Thoracic aorta (tissue), 2 donors: ENCODE measurements around the gene LSM14B. TPM values are rescaled to one million over a fixed set of nuclear protein-coding genes. Genes with fewer than 3 reads are reported as not detected.
"Not testable (repeated sequence)": the region's sequence is repeated elsewhere in the genome, so short reads cannot be mapped to it uniquely, and the experiment has no call there.

Experiments
- ATAC-seq: fragments of 150-250 bp; one replicate; pipeline ENCODE4 v1.8.0; 2017; ENCODE audit warnings: low read depth; ENCODE audit not compliant: insufficient number of reproducible peaks, low FRiP score
- DNase-seq: peaks from one replicate; pipeline ENCODE4 v3.0.0-alpha.2; 2020; ENCODE audit warnings: low spot score
- H3K27ac ChIP-seq, 2 donors: fragments of 200-600 bp; sonication (generic); 1 replicate in 1 of 2; 2 replicates in 1 of 2; pipeline ENCODE4 v1.5.1; 2016; ENCODE audit warnings: mild to moderate bottlenecking in 2 of 2, moderate library complexity in 2 of 2
- H3K27me3 ChIP-seq: fragments of 200-600 bp; sonication (generic); replicated peaks from 2 replicates; pipeline ENCODE4 v1.6.0; 2016; ENCODE audit warnings: mild to moderate bottlenecking; ENCODE audit not compliant: insufficient read depth
- H3K36me3 ChIP-seq: fragments of 200-600 bp; sonication (generic); one replicate; pipeline ENCODE4 v1.5.1; 2016
- H3K4me1 ChIP-seq, 2 donors: fragments of 200-600 bp; sonication (generic); 1 replicate in 1 of 2; 2 replicates in 1 of 2; pipeline versions ENCODE4 v1.5.1 to v1.6.0; 2016; ENCODE audit warnings: low read depth in 2 of 2, mild to moderate bottlenecking in 1 of 2; ENCODE audit not compliant: control insufficient read depth in 1 of 2
- H3K4me3 ChIP-seq: fragments of 200-600 bp; sonication (generic); 2 replicates; pipeline ENCODE4 v1.5.1; 2016; ENCODE audit warnings: mild to moderate bottlenecking
- H3K9me3 ChIP-seq: fragments of 200-600 bp; sonication (generic); 2 replicates; pipeline ENCODE4 v1.5.1; 2016
- CTCF ChIP-seq: fragments of 200-600 bp; sonication (generic); IDR thresholded peaks from one replicate; pipeline ENCODE4 v1.5.1; 2019; ENCODE audit warnings: antibody characterized with exemption
- total RNA-seq, 2 donors: library from RNA; depleted of rRNA; stranded (reverse); fragments of >200 nt; gene quantifications; one replicate each; pipeline versions ENCODE4 v1.1.0 to v1.2.3, GENCODE V29; 2016

LSM14B gene
- 10 to 100 TPM; 11.4 to 38.7 TPM for total RNA-seq

DNA sequence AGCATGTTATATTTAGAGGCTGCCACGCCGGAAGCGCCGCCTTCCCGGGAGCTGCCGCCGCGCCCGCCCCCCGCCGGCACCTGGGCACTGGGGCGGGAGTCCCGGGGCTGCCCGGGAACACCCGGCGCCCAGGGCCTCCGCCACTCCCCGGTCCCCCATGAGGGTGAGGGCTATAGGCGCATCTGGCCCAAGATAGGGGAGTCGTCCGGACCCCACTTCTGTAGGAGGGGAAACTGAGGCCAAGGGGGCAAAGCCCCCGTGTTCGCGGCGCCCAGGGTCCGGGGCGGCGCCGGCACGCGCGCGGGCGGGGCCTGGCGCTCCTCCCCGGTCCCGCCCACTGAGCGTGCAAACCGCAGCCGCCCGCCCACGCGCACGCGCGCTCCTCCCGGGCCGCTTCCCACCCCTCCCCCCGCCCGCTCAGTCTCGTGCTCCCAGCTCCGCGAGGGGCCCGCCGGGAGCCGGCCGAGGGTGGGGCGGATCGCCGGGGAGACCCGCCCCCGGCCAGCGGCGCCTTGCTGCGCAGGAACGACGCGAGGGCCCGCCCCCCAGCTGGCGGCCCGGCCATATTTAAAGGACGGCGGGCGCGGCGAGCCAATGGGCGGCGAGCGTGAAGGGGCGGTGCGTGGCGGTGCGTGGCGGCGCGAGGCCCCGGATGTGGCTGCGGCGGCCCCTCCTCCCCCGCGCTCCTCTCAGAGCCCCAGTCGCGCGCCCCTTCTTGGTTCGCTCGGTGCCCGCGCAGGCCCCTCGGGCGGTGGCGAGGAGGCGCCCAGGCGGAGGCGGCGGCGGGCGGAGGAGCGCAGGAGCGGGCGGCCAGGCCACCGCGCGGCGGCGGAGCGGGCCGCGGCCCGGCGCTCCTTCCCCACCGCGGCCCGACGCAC, at the start of gene LSM14B:
Gene LSM14B, plus strand, starts transcription at position 700 of the 878 bp plus-strand sequence. CDS start 192 bp downstream, outside the sequence.
- peaks cover 24 to 34% of the 10 kb centered on the region in 2 donors for H3K4me1 ChIP-seq
- DNase-seq = peak; percentile 74

DNA sequence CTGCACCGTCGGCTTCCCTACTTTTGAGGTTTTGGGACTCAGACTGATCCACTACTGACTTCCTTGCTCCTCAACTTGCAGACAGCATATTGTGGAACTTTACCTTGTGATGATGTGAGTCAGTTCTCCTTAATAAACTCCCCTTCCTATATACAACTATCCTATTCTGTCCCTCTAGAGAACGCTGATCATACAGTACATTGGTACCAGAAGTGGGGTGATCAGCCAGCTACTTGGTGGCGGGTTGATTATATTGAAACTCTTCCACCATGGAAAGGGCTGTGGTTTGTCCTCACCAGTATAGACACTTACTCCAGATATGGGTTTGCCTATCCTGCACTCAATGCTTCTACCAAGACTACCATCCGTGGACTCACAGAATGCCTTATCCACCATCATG, 49.0 kb upstream of the LSM14B start:
- ATAC-seq (no peak), DNase-seq (no peak)
- Histone ChIP-seq H3K36me3 (no peaks in the 10 kb centered on the region), H3K27ac (no peak overlapping the region), H3K9me3 (peaks cover 14% of the 10 kb centered on the region), H3K4me1 (no peaks in the 10 kb centered on the region), H3K4me3 (no peak overlapping the region), H3K27me3 (no peaks in the 10 kb centered on the region)
- TF ChIP-seq CTCF = no peak

More for the DNA sequence above, at the start of gene LSM14B:
- Histone ChIP-seq H3K27me3 (no peaks in the 10 kb centered on the region), H3K36me3 (peaks cover 21% of the 10 kb centered on the region), H3K9me3 (no peaks in the 10 kb centered on the region), H3K4me3 (peak within 1 kb of the TSS; percentile 89), H3K27ac (peak within 1 kb of the TSS; percentile 98 to 99)
- ATAC-seq = peak; percentile 89
- TF ChIP-seq CTCF = no peak

DNA sequence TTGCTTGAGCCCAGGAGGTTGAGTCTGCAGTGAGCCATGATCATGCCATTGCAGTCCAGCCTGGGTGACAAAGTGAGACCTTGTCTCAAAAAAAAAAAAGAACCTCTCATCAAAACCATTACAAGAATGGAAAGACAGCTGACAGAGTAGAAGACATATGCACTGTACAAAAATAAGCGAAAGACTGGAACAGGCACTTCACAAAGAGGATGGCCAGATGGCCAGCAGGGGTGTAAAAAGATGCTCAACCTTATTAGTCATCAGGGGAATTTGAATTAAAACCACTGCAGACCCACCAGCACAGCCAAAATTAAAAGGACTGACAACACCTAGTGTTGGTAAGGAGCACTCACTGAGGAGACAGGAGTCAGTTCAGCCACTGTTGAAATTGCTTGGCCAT, 43.1 kb upstream of the LSM14B start:
- Histone ChIP-seq H3K9me3 (peaks cover 14% of the 10 kb centered on the region), H3K27ac (no peak overlapping the region), H3K4me3 (no peak overlapping the region), H3K27me3 (no peaks in the 10 kb centered on the region), H3K36me3 (no peaks in the 10 kb centered on the region), H3K4me1 (no peaks in the 10 kb centered on the region)
- DNase-seq = no peak
- no peak for ATAC-seq
- TF ChIP-seq CTCF = no peak

GRCh38 chr20:62080249-62080990, 41.9 kb upstream of the LSM14B start:
- Histone ChIP-seq H3K27ac (no peak overlapping the region), H3K4me3 (no peak overlapping the region), H3K27me3 (no peaks in the 10 kb centered on the region), H3K36me3 (no peaks in the 10 kb centered on the region), H3K9me3 (peaks cover 11% of the 10 kb centered on the region), H3K4me1 (no peaks in the 10 kb centered on the region)
- no peak for ATAC-seq
- no peak for TF ChIP-seq CTCF
- no peak for DNase-seq

DNA sequence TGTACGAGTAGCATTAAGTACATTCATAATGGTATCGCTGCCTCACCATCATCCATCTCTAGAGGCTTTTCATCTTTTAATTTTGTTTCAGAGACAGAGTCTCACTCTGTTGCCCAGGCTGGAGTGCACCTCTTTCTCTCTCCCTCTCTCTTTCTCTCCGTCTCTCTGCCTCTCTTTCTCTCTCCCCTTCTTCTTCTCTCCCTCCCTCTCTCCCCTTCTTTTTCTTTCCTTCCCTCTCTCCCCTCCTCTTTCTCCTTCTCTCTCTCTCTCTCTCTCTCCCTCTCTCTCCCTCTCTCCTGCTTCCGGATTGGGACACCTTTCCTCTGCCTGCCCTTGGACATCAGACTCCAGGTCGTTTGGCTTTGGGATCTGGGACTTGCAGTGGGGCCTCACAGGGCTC, 39.0 kb upstream of the LSM14B start:
- Histone ChIP-seq H3K4me3 (no peak overlapping the region), H3K36me3 (no peaks in the 10 kb centered on the region), H3K9me3 (no peaks in the 10 kb centered on the region), H3K4me1 (no peaks in the 10 kb centered on the region), H3K27me3 (no peaks in the 10 kb centered on the region), H3K27ac (no peak overlapping the region)
- ATAC-seq (no peak), DNase-seq (no peak)
- TF ChIP-seq CTCF = no peak

- DNase-seq, H3K27ac ChIP-seq, H3K9me3 ChIP-seq, H3K27me3 ChIP-seq, ATAC-seq, H3K4me1 ChIP-seq, H3K4me3 ChIP-seq, H3K36me3 ChIP-seq: not testable (repeated sequence)
Measured at GRCh38 chr20:62084224-62084623, 38.1 kb upstream of the LSM14B start.
